GM23338 (cell line): Measurements from ENCODE around the gene ST14.

Source experiments
- CREB1 ChIP-seq: fragments of 250-450 bp; sonication (Bioruptor Pico); IDR thresholded peaks from 2 replicates; pipeline ENCODE4 v1.5.0; 2020; ENCODE audit warnings: low read depth, mild to moderate bottlenecking, moderate library complexity
- CTCF ChIP-seq, 2 experiments: fragments of 200-600 bp in 1 of 2; sonication (generic) in 1 of 2; conservative IDR thresholded peaks; 2 replicates each; pipeline versions ENCODE4 v1.5.1 to v1.6.1; 2016 to 2017; ENCODE audit warnings: antibody characterized with exemption in 2 of 2, low read depth in 2 of 2, mild to moderate bottlenecking in 2 of 2, moderate library complexity in 1 of 2
- ETS1 ChIP-seq: IDR thresholded peaks from 2 replicates; pipeline ENCODE4 v1.6.1; 2016; ENCODE audit warnings: antibody characterized with exemption
- EZH2 ChIP-seq: fragments of 200-600 bp; sonication (generic); IDR thresholded peaks from one replicate; pipeline ENCODE4 v1.8.0; 2017; ENCODE audit warnings: antibody characterized with exemption, mild to moderate bottlenecking, low read depth; ENCODE audit not compliant: unreplicated experiment
- EZH2phosphoT487 ChIP-seq: fragments of 200-600 bp; sonication (generic); IDR thresholded peaks from one replicate; pipeline ENCODE4 v1.8.1; 2018; ENCODE audit warnings: antibody characterized with exemption; ENCODE audit not compliant: unreplicated experiment
- JUNB ChIP-seq: IDR thresholded peaks from one replicate; pipeline ENCODE4 v1.6.1; 2016; ENCODE audit warnings: antibody characterized with exemption; ENCODE audit not compliant: unreplicated experiment
- NANOG ChIP-seq: IDR thresholded peaks from 2 replicates; pipeline ENCODE4 v1.6.1; 2016; ENCODE audit warnings: antibody characterized with exemption, borderline replicate concordance
- POLR2AphosphoS5 ChIP-seq: IDR thresholded peaks from 2 replicates; pipeline ENCODE4 v1.6.1; 2016; ENCODE audit warnings: antibody characterized with exemption, low read depth
- STAT1 ChIP-seq: IDR thresholded peaks from one replicate; pipeline ENCODE4 v1.6.1; 2016; ENCODE audit warnings: antibody characterized with exemption; ENCODE audit not compliant: unreplicated experiment
- ZNF114 ChIP-seq: fragments of 250-450 bp; sonication (Bioruptor Pico); IDR thresholded peaks from 2 replicates; pipeline ENCODE4 v1.5.0; 2020; ENCODE audit warnings: mild to moderate bottlenecking, moderate library complexity
- TF ChIP-seq, protein P1 (sequence below): IDR thresholded peaks from one replicate; pipeline ENCODE4 v1.6.1; 2018; ENCODE audit warnings: antibody characterized with exemption; ENCODE audit not compliant: unreplicated experiment
- TF ChIP-seq, protein P2 (sequence below): fragments of 250-450 bp; sonication (Bioruptor Pico); IDR thresholded peaks from 2 replicates; pipeline ENCODE4 v1.5.0; 2020; ENCODE audit warnings: mild to moderate bottlenecking, moderate library complexity

- TF ChIP-seq, protein P1, sequence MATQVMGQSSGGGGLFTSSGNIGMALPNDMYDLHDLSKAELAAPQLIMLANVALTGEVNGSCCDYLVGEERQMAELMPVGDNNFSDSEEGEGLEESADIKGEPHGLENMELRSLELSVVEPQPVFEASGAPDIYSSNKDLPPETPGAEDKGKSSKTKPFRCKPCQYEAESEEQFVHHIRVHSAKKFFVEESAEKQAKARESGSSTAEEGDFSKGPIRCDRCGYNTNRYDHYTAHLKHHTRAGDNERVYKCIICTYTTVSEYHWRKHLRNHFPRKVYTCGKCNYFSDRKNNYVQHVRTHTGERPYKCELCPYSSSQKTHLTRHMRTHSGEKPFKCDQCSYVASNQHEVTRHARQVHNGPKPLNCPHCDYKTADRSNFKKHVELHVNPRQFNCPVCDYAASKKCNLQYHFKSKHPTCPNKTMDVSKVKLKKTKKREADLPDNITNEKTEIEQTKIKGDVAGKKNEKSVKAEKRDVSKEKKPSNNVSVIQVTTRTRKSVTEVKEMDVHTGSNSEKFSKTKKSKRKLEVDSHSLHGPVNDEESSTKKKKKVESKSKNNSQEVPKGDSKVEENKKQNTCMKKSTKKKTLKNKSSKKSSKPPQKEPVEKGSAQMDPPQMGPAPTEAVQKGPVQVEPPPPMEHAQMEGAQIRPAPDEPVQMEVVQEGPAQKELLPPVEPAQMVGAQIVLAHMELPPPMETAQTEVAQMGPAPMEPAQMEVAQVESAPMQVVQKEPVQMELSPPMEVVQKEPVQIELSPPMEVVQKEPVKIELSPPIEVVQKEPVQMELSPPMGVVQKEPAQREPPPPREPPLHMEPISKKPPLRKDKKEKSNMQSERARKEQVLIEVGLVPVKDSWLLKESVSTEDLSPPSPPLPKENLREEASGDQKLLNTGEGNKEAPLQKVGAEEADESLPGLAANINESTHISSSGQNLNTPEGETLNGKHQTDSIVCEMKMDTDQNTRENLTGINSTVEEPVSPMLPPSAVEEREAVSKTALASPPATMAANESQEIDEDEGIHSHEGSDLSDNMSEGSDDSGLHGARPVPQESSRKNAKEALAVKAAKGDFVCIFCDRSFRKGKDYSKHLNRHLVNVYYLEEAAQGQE, result no peak
- no peak for TF ChIP-seq CTCF (conservative IDR thresholded peaks at IDR 0.05; ENCODE audit: low read depth in 2 of 2)
- no peak for TF ChIP-seq ZNF114 (CRISPR knock-in tag)
- TF ChIP-seq JUNB, result no peak
- no peak for TF ChIP-seq EZH2
- no peak for TF ChIP-seq POLR2AphosphoS5
- TF ChIP-seq, protein P2, sequence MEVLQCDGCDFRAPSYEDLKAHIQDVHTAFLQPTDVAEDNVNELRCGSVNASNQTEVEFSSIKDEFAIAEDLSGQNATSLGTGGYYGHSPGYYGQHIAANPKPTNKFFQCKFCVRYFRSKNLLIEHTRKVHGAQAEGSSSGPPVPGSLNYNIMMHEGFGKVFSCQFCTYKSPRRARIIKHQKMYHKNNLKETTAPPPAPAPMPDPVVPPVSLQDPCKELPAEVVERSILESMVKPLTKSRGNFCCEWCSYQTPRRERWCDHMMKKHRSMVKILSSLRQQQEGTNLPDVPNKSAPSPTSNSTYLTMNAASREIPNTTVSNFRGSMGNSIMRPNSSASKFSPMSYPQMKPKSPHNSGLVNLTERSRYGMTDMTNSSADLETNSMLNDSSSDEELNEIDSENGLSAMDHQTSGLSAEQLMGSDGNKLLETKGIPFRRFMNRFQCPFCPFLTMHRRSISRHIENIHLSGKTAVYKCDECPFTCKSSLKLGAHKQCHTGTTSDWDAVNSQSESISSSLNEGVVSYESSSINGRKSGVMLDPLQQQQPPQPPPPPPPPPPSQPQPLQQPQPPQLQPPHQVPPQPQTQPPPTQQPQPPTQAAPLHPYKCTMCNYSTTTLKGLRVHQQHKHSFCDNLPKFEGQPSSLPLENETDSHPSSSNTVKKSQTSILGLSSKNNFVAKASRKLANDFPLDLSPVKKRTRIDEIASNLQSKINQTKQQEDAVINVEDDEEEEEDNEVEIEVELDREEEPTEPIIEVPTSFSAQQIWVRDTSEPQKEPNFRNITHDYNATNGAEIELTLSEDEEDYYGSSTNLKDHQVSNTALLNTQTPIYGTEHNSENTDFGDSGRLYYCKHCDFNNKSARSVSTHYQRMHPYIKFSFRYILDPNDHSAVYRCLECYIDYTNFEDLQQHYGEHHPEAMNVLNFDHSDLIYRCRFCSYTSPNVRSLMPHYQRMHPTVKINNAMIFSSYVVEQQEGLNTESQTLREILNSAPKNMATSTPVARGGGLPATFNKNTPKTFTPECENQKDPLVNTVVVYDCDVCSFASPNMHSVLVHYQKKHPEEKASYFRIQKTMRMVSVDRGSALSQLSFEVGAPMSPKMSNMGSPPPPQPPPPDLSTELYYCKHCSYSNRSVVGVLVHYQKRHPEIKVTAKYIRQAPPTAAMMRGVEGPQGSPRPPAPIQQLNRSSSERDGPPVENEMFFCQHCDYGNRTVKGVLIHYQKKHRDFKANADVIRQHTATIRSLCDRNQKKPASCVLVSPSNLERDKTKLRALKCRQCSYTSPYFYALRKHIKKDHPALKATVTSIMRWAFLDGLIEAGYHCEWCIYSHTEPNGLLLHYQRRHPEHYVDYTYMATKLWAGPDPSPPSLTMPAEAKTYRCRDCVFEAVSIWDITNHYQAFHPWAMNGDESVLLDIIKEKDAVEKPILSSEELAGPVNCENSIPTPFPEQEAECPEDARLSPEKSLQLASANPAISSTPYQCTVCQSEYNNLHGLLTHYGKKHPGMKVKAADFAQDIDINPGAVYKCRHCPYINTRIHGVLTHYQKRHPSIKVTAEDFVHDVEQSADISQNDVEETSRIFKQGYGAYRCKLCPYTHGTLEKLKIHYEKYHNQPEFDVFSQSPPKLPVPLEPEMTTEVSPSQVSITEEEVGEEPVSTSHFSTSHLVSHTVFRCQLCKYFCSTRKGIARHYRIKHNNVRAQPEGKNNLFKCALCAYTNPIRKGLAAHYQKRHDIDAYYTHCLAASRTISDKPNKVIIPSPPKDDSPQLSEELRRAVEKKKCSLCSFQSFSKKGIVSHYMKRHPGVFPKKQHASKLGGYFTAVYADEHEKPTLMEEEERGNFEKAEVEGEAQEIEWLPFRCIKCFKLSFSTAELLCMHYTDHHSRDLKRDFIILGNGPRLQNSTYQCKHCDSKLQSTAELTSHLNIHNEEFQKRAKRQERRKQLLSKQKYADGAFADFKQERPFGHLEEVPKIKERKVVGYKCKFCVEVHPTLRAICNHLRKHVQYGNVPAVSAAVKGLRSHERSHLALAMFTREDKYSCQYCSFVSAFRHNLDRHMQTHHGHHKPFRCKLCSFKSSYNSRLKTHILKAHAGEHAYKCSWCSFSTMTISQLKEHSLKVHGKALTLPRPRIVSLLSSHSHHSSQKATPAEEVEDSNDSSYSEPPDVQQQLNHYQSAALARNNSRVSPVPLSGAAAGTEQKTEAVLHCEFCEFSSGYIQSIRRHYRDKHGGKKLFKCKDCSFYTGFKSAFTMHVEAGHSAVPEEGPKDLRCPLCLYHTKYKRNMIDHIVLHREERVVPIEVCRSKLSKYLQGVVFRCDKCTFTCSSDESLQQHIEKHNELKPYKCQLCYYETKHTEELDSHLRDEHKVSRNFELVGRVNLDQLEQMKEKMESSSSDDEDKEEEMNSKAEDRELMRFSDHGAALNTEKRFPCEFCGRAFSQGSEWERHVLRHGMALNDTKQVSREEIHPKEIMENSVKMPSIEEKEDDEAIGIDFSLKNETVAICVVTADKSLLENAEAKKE, result no peak
- no peak for TF ChIP-seq EZH2phosphoT487
- no peak for TF ChIP-seq ETS1
- TF ChIP-seq STAT1, result no peak
- no peak for TF ChIP-seq NANOG
- no peak for TF ChIP-seq CREB1 (CRISPR knock-in tag)
These were observed 67.8 kb downstream of the ST14 start for GRCh38 chr11:130227373-130227772.
